B cell (primary cell): ENCODE results near the gene ESPNL. TPM values are rescaled to one million over a fixed set of nuclear protein-coding genes. Genes with fewer than 3 reads are reported as not detected.

Source experiments
- ATAC-seq: fragments of 200-7000 bp; cut with Tn5 transposase; one replicate; pipeline ENCODE4 v1.10.0; 2021; ENCODE audit warnings: low read depth, mild to moderate bottlenecking, moderate number of reproducible peaks, moderate library complexity
- CTCF ChIA-PET: fragments of 350-600 bp; sonication (Branson Sonifier 250); formaldehyde crosslinking; loops from one replicate; lab custom pipeline; 2021; ENCODE audit warnings: antibody characterized with exemption, inconsistent platforms; lab: Charles Lee
- POLR2A ChIA-PET: fragments of 350-600 bp; sonication (Branson Sonifier 250); formaldehyde crosslinking; loops from one replicate; lab custom pipeline; 2021; ENCODE audit warnings: antibody characterized with exemption; lab: Charles Lee
- DNase-seq: peaks from one replicate; pipeline ENCODE4 v3.0.0; 2013
- H2AFZ ChIP-seq: 2 replicates; pipeline ENCODE4 v1.6.1; 2012; ENCODE audit warnings: mild to moderate bottlenecking, low read depth, low read length; ENCODE audit not compliant: insufficient read depth, poor library complexity, severe bottlenecking
- H3K27ac ChIP-seq, 2 donors: 1 replicate in 1 of 2; 2 replicates in 1 of 2; pipeline ENCODE4 v1.5.1; 2012 to 2013; ENCODE audit warnings: low read length in 2 of 2, mild to moderate bottlenecking in 2 of 2, moderate library complexity in 1 of 2
- H3K27me3 ChIP-seq, 4 experiments: fragments of 200-600 bp in 1 of 4; sonication (generic) in 1 of 4; replicated peaks in 1 of 4; 1 replicate in 2 of 4; 2 replicates in 2 of 4; pipeline versions ENCODE4 v1.6.1 to v1.7.0; 2013 to 2016; ENCODE audit warnings: low read length in 3 of 4, mild to moderate bottlenecking in 2 of 4, mixed read lengths in 1 of 4, moderate library complexity in 1 of 4; ENCODE audit not compliant: insufficient read depth in 4 of 4, control insufficient read depth in 3 of 4; ENCODE audit errors: control extremely low read depth in 1 of 4
- H3K36me3 ChIP-seq, 2 experiments: replicated peaks in 1 of 2; 1 replicate in 1 of 2; 2 replicates in 1 of 2; pipeline versions ENCODE4 v1.6.1 to v1.7.1; 2013; ENCODE audit warnings: low read length in 1 of 2; ENCODE audit not compliant: insufficient read depth in 2 of 2, control insufficient read depth in 1 of 2; ENCODE audit errors: control extremely low read depth in 1 of 2, extremely low read depth in 1 of 2
- H3K4me1 ChIP-seq, 2 donors: fragments of 200-600 bp in 1 of 2; sonication (generic) in 1 of 2; 1 replicate in 1 of 2; 2 replicates in 1 of 2; pipeline versions ENCODE4 v1.5.1 to v1.6.1; 2013 to 2017; ENCODE audit warnings: low read length in 2 of 2; ENCODE audit not compliant: control insufficient read depth in 2 of 2, insufficient read depth in 2 of 2
- H3K4me2 ChIP-seq: replicated peaks from 2 replicates; pipeline ENCODE3; 2012; ENCODE audit warnings: mild to moderate bottlenecking, low read depth, low read length; ENCODE audit not compliant: poor library complexity, severe bottlenecking
- H3K4me3 ChIP-seq, 5 experiments: fragments of 200-600 bp in 1 of 5; sonication (generic) in 1 of 5; 1 replicate in 3 of 5; 2 replicates in 2 of 5; pipeline versions ENCODE4 v1.5.1 to v1.7.0; 2011 to 2016; ENCODE audit warnings: low read length in 4 of 5, mild to moderate bottlenecking in 4 of 5, low read depth in 2 of 5, control low read depth in 1 of 5, moderate library complexity in 1 of 5; ENCODE audit not compliant: insufficient read depth in 1 of 5; ENCODE audit errors: control extremely low read depth in 1 of 5, extremely low read depth in 1 of 5
- H3K79me2 ChIP-seq: fragments of 200-600 bp; sonication (generic); one replicate; pipeline ENCODE4 v1.6.0; 2016; ENCODE audit warnings: low read length; ENCODE audit not compliant: control insufficient read depth, insufficient read depth
- H3K9ac ChIP-seq: fragments of 200-600 bp; sonication (generic); 2 replicates; pipeline ENCODE4 v1.6.1; 2017; ENCODE audit warnings: mild to moderate bottlenecking, low read length, moderate library complexity
- H3K9me3 ChIP-seq, 3 donors: one replicate each; pipeline versions ENCODE4 v1.6.1 to v1.7.1; 2013; ENCODE audit warnings: low read length in 2 of 3; ENCODE audit not compliant: control insufficient read depth in 2 of 3, insufficient read depth in 1 of 3; ENCODE audit errors: control extremely low read depth in 1 of 3
- H4K20me1 ChIP-seq: 2 replicates; pipeline ENCODE4 v1.6.0; 2012; ENCODE audit warnings: mild to moderate bottlenecking, low read length; ENCODE audit not compliant: insufficient read depth, control insufficient read depth, poor library complexity, severe bottlenecking
- H3K27ac Mint-ChIP-seq: one replicate; pipeline ENCODE4 v1.8.0; 2021; ENCODE audit warnings: mixed read lengths
- H3K27me3 Mint-ChIP-seq: one replicate; pipeline ENCODE4 v1.8.0; 2021; ENCODE audit warnings: mixed read lengths
- H3K4me1 Mint-ChIP-seq: one replicate; pipeline ENCODE4 v1.8.0; 2021; ENCODE audit warnings: mixed read lengths
- H3K4me3 Mint-ChIP-seq: one replicate; pipeline ENCODE4 v1.8.0; 2021; ENCODE audit warnings: mixed read lengths
- H3K9me3 Mint-ChIP-seq: one replicate; pipeline ENCODE4 v1.8.0; 2022; ENCODE audit warnings: mixed read lengths; ENCODE audit not compliant: insufficient read depth
- CTCF ChIP-seq: fragments of 200-600 bp; IDR thresholded peaks from one replicate; pipeline ENCODE4 v1.8.0; 2022; ENCODE audit warnings: antibody characterized with exemption, mild to moderate bottlenecking
- EZH2 ChIP-seq: IDR thresholded peaks from 2 replicates; pipeline ENCODE4 v1.6.1; 2012; ENCODE audit warnings: borderline replicate concordance, low read depth, mild to moderate bottlenecking, moderate library complexity, low read length; ENCODE audit not compliant: insufficient read depth, poor library complexity, severe bottlenecking
- WGBS: methylation state at CpG from one replicate; pipeline ENCODE4 v1.1.5; 2013; ENCODE audit warnings: missing lambda C conversion rate; ENCODE audit not compliant: insufficient coverage; 5-methylcytosine and 5-hydroxymethylcytosine counted together
- intact Hi-C: fragments of 100-400 bp; cut with micrococcal nuclease; formaldehyde crosslinking; loops from one replicate; pipeline ENCODE4 v1.10.0; 2022
- polyA plus RNA-seq: library from polyadenylated mRNA; depleted of rRNA; stranded (reverse); fragments of >200 nt; gene quantifications from 2 replicates; pipeline ENCODE4 v1.2.3, GENCODE V29; 2012
- total RNA-seq, 2 donors: library from RNA; stranded (reverse); fragments of 120-200 nt in 1 of 2; gene quantifications; 1 replicate in 1 of 2; 2 replicates in 1 of 2; pipeline versions ENCODE4 v1.2.3 to v1.2.4, GENCODE V29; 2013 to 2022

The ESPNL gene
- total and polyA plus RNA-seq, 2 donors (not counting 1 experiment from before 2014, with no cell fraction given) = 1.6 to 2.5 TPM

GRCh38 chr2:238116298-238117198, 16.4 kb downstream of the ESPNL start:
- peaks cover 4% of the 10 kb centered on the region for H3K4me1 Mint-ChIP-seq
- no peak overlapping the region for H3K9ac ChIP-seq
- no peak overlapping the region for H3K27ac ChIP-seq
- peaks cover 0 to 8% (median 0%) of the 10 kb centered on the region in 4 experiments for H3K27me3 ChIP-seq
- no peak for DNase-seq
- no peak overlapping the region for H3K4me3 Mint-ChIP-seq
- 85% methylated on average over 21 of the region's 21 CpGs for WGBS
- H3K27ac Mint-ChIP-seq = no peak overlapping the region
- H2AFZ ChIP-seq = no peak overlapping the region
- H3K4me3 ChIP-seq = no peak overlapping the region
- ChIA-PET POLR2A (no interaction called here), CTCF (no interaction called here)
- H3K36me3 ChIP-seq = no peaks in the 10 kb centered on the region
- no peak for ATAC-seq
- no peak overlapping the region for H3K4me2 ChIP-seq
- H3K4me1 ChIP-seq = peaks cover 4 to 8% of the 10 kb centered on the region in 2 donors
- peaks cover 6% of the 10 kb centered on the region for H3K9me3 Mint-ChIP-seq
- peaks cover 2 to 11% (median 3%) of the 10 kb centered on the region in 3 donors for H3K9me3 ChIP-seq
- TF ChIP-seq CTCF = no peak
- no peak for TF ChIP-seq EZH2
- intact Hi-C loops = no loop called here
- no peaks in the 10 kb centered on the region for H4K20me1 ChIP-seq
- H3K27me3 Mint-ChIP-seq = peaks cover 6% of the 10 kb centered on the region
- no peaks in the 10 kb centered on the region for H3K79me2 ChIP-seq
